Natural killer cell treated with Interleukin-12 subunit alpha and Interleukin-12 subunit beta and Interleukin-15 and Interleukin-18, amount 100 ng/mL, for 72 hours (primary cell): ENCODE data around the gene PDLIM5. TPM values are rescaled to one million over a fixed set of nuclear protein-coding genes. Genes with fewer than 3 reads are reported as not detected.
"Not testable (repeated sequence)": the region's sequence is repeated elsewhere in the genome, so short reads cannot be mapped to it uniquely, and the experiment has no call there.

ENCODE experiments used
- ATAC-seq, 2 donors: fragments of 150-1000 bp; cut with Tn5 transposase in 1 of 2; sonication (Bioruptor Pico), chemical (Tn5 transposase) in 1 of 2; 2 replicates each; pipeline ENCODE4 v1.10.0; 2021
- DNase-seq: peaks from one replicate; pipeline ENCODE4 v3.0.0; 2022; ENCODE audit warnings: low spot score
- H3K27ac Mint-ChIP-seq, 2 donors: 1 replicate in 1 of 2; 2 replicates in 1 of 2; pipeline ENCODE4 v1.8.0; 2022; ENCODE audit warnings: mixed read lengths in 2 of 2, mild to moderate bottlenecking in 1 of 2, moderate library complexity in 1 of 2
- H3K27me3 Mint-ChIP-seq, 2 donors: 1 replicate in 1 of 2; 2 replicates in 1 of 2; pipeline ENCODE4 v1.8.0; 2022; ENCODE audit warnings: mixed read lengths in 2 of 2
- H3K36me3 Mint-ChIP-seq: one replicate; pipeline ENCODE4 v1.8.0; 2022; ENCODE audit warnings: mixed read lengths
- H3K4me1 Mint-ChIP-seq, 2 donors: 1 replicate in 1 of 2; 2 replicates in 1 of 2; pipeline ENCODE4 v1.8.0; 2022; ENCODE audit warnings: low read depth in 2 of 2, mixed read lengths in 2 of 2, mild to moderate bottlenecking in 1 of 2
- H3K4me3 Mint-ChIP-seq: one replicate; pipeline ENCODE4 v1.8.0; 2022; ENCODE audit warnings: mixed read lengths
- H3K9me3 Mint-ChIP-seq: 2 replicates; pipeline ENCODE4 v1.8.0; 2022; ENCODE audit warnings: mixed read lengths
- total RNA-seq, 2 donors: library from RNA; stranded (reverse); gene quantifications; one replicate each; pipeline ENCODE4 v1.2.3, GENCODE V29; 2022

PDLIM5 gene
- total RNA-seq, 2 donors from 2014 or later = 26.2 to 30.2 TPM

DNA sequence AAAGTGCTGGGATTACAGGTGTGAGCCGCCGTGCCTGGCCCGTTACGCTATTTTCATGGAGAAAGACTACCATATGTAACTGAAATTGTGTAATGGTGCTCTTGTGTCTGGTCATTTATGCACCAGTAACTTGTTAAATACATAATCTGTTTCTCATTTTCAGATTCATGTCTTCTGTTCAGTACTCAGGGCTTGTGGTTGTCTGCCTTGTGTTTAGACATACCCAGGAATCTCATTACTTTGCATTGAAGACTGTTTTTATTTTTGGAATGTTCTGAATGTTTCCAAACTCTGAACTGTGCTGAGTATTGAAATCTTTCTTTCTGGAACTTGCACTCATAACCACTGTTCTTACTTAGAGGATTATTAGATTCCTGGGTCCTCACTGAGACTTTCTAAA is 52.8 kb downstream of the PDLIM5 start:
- Mint-ChIP-seq H3K9me3 (no peaks in the 10 kb centered on the region), H3K27me3 (no peaks in the 10 kb centered on the region), H3K4me1 (no peaks in the 10 kb centered on the region), H3K4me3 (no peak overlapping the region), H3K27ac (no peak overlapping the region), H3K36me3 (no peaks in the 10 kb centered on the region)
- ATAC-seq = no peak
- DNase-seq = no peak

DNA sequence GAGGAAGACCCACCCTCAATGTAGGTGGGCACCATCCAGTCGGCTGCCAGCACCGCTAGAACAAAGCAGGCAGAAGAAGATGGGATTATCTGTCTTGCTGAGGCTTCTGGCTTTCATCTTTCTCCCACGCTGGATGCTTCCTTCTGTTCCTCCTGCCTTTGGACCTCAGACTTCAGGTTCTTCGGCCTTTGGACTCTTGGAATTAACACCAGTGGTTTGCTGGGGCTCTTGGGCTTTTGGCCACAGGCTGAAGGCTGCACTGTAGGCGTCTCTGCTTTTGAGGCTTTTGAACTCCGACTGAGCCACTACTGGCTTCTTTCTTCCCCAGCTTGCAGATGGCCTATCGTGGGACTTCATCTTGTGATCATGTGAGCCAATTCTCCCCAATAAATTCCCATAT is 55.1 kb downstream of the PDLIM5 start:
- H3K36me3 Mint-ChIP-seq = no peaks in the 10 kb centered on the region
- no peak overlapping the region for H3K4me3 Mint-ChIP-seq
- no peaks in the 10 kb centered on the region for H3K27me3 Mint-ChIP-seq
- no peak for ATAC-seq
- H3K4me1 Mint-ChIP-seq = no peaks in the 10 kb centered on the region
- no peaks in the 10 kb centered on the region for H3K9me3 Mint-ChIP-seq
- no peak overlapping the region for H3K27ac Mint-ChIP-seq
- no peak for DNase-seq

DNA sequence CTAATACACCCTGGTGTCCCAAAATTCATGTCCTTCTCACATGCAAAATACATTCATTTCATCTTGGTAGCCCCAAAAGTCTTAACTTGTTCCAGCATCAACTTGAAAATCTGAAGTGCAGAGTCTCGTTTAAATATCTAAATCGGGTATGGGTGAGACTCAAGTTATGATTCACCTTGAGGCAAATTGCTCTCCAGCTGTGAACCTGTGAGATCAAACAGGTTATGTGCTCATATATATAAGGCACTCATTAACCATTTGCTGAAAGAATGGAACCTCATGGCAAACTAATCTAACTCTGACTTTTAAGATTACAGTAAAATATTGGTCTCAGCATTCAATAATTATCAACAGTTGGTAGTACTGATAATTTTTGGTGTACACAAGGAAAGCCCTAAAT is 55.5 kb downstream of the PDLIM5 start:
- H3K27me3 Mint-ChIP-seq = no peaks in the 10 kb centered on the region
- no peak for ATAC-seq
- H3K27ac Mint-ChIP-seq = no peak overlapping the region
- H3K4me3 Mint-ChIP-seq = no peak overlapping the region
- H3K9me3 Mint-ChIP-seq = no peaks in the 10 kb centered on the region
- DNase-seq = no peak
- no peaks in the 10 kb centered on the region for H3K4me1 Mint-ChIP-seq
- no peaks in the 10 kb centered on the region for H3K36me3 Mint-ChIP-seq

DNA sequence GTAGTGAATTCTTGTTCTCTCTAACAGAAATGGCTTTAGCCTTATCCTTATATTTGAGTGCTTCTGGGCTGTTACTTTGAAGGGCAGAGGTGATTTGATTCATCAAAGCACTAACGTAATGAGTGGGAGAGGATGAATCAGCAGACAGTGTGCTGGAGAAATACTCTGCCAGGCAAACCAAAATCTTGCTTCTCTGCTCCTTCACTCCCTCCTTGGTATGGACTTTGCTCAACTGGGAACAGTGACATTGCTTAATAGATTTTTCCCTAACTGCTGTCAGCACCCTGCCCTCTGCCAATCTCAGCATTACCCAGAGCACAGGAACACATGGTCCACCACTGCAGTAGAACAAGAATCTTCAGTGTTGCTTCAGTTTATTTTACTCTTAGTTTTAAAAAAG is 56.0 kb downstream of the PDLIM5 start:
- DNase-seq = no peak
- Mint-ChIP-seq H3K4me3 (no peak overlapping the region), H3K27ac (no peak overlapping the region), H3K9me3 (no peaks in the 10 kb centered on the region), H3K4me1 (peaks cover 0 to 2% of the 10 kb centered on the region in 2 donors), H3K27me3 (no peaks in the 10 kb centered on the region), H3K36me3 (no peaks in the 10 kb centered on the region)
- ATAC-seq = peak in 1 of 2 donors; percentile 56

DNA sequence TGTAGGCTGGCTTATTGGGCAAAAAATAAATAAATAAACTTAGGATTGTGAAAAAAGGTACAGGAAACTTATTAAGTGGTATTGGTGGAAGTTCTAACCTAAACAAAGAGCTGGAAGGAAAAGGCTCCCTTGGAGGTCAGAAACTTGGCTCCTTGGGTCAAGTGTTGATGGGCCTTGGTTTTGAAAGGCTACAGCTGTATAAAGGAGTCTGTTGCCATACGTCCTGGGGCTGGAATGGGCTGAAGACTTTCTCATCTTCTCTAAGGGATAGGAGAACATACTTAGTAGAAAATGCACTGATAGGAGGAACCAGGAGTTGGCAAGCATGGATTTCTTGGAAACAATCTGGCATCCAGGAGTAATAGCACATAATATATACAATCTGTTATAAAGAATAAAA is 56.6 kb downstream of the PDLIM5 start:
- Mint-ChIP-seq H3K4me1 (peaks cover 0 to 3% of the 10 kb centered on the region in 2 donors), H3K27ac (no peak overlapping the region), H3K36me3 (peaks cover 2% of the 10 kb centered on the region), H3K4me3 (no peak overlapping the region), H3K9me3 (no peaks in the 10 kb centered on the region), H3K27me3 (no peaks in the 10 kb centered on the region)
- DNase-seq (no peak), ATAC-seq (no peak)

DNA sequence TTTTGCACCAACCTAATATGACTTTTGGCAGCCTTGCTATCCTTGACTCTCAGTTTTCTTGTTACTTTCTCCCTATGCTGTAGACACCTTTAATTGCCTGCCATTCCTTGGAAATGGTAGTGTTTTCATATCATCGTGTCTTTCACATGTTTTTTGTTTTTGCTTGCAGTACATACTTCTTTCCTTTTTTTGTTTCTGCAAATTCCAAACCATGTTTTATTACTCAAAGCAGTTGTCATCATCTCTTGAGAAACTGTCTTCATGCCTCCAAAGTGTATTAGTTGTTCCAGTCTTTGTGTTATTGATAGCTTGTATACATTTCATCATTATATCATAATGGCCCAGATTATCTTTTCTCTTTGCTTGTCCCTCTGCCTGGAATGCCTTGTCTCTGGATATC is 57.1 kb downstream of the PDLIM5 start:
- no peak for DNase-seq
- H3K4me3 Mint-ChIP-seq = no peak overlapping the region
- ATAC-seq = no peak
- H3K9me3 Mint-ChIP-seq = no peaks in the 10 kb centered on the region
- H3K27me3 Mint-ChIP-seq = no peaks in the 10 kb centered on the region
- H3K36me3 Mint-ChIP-seq = peaks cover 5% of the 10 kb centered on the region
- H3K4me1 Mint-ChIP-seq = peaks cover 0 to 7% of the 10 kb centered on the region in 2 donors
- no peak overlapping the region for H3K27ac Mint-ChIP-seq

DNA sequence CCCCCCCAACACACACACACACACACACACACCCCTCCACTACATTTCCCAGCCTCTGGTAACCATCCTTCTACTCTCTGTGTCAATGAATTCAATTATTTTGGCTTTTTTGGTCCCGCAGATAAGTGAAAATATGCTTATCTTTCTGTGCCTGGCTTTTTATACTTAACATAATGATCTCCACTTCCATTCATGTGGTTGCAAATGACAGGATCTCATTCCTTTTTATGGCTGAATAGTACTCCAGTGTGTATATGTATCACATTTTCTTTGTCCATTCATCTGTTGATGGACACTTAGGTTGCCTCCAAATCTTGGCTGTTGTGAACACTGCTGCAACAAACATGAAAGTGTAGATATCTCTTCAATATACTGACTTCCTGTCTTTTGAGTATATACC is 59.8 kb downstream of the PDLIM5 start:
- no peak overlapping the region for H3K4me3 Mint-ChIP-seq
- DNase-seq (no peak), ATAC-seq (no peak)
- H3K27me3 Mint-ChIP-seq = no peaks in the 10 kb centered on the region
- H3K4me1 Mint-ChIP-seq = peaks cover 0 to 8% of the 10 kb centered on the region in 2 donors
- peaks cover 5% of the 10 kb centered on the region for H3K36me3 Mint-ChIP-seq
- H3K27ac Mint-ChIP-seq = no peak overlapping the region
- H3K9me3 Mint-ChIP-seq = no peaks in the 10 kb centered on the region

DNA sequence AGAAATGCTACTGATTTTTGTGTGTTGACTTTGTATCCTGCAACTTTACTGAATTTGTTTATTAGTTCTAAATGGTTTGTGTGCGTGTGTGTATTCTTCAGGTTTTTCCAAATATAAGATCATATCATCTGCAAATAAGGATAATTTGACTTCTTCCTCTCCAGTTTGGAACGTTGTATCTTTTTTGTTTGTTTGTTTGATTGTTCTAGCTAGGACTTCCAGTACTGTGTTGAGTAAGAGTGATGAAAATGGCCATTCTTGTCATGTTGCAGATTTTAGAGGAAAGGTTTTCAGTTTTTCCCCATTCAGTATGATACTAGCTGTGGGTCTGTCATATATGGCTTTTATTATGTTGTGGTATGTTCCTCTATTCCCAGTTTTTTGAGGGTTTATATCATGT is 61.8 kb downstream of the PDLIM5 start:
- H3K27ac Mint-ChIP-seq, DNase-seq, ATAC-seq, H3K4me1 Mint-ChIP-seq, H3K4me3 Mint-ChIP-seq, H3K36me3 Mint-ChIP-seq, H3K27me3 Mint-ChIP-seq, H3K9me3 Mint-ChIP-seq: not testable (repeated sequence)

DNA sequence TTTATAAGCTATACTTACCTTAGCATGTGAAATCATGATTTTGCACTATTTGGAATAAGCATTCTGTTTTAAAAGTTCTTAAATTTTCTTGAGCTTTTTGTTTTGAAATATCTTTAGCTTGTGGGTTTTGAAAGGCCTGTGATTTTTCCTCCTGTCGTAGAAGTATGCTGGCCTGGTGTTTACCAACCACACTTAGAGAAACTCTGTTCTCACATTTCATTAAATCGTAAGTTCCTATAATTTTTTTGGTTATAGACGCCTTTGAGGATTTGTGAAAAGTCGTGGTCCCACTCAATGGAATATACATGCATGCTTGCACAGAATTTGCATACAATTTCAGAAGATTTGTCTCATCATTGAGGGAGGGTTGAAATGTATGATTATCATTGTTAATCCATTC is 63.6 kb downstream of the PDLIM5 start:
- H3K9me3 Mint-ChIP-seq = no peaks in the 10 kb centered on the region
- peaks cover 17 to 22% of the 10 kb centered on the region in 2 donors for H3K4me1 Mint-ChIP-seq
- H3K27me3 Mint-ChIP-seq = no peaks in the 10 kb centered on the region
- DNase-seq (no peak), ATAC-seq (no peak)
- no peak overlapping the region for H3K4me3 Mint-ChIP-seq
- H3K27ac Mint-ChIP-seq = no peak overlapping the region
- peaks cover 5% of the 10 kb centered on the region for H3K36me3 Mint-ChIP-seq

DNA sequence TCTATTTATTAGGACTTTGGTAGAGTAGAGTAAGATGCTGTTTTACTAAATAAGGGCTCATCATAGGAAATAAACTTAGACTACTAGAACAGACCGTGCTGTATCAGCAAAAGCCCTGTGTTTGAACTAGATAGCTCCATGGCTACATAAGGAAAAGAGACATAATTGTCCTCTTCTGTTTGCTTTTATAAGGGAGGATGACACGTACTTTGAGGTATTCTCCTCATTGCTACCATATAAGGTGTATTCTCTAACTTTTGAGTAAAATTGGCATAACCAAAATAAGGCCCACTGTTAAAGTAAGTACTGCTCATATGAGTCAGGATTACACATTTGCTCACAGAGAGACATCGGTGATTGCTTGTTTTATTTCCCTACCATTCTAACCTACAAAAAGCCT is 64.3 kb downstream of the PDLIM5 start:
- ATAC-seq (no peak), DNase-seq (no peak)
- H3K9me3 Mint-ChIP-seq = no peaks in the 10 kb centered on the region
- no peak overlapping the region for H3K27ac Mint-ChIP-seq
- no peak overlapping the region for H3K4me3 Mint-ChIP-seq
- peaks cover 5% of the 10 kb centered on the region for H3K36me3 Mint-ChIP-seq
- peaks cover 18 to 23% of the 10 kb centered on the region in 2 donors for H3K4me1 Mint-ChIP-seq
- no peaks in the 10 kb centered on the region for H3K27me3 Mint-ChIP-seq

DNA sequence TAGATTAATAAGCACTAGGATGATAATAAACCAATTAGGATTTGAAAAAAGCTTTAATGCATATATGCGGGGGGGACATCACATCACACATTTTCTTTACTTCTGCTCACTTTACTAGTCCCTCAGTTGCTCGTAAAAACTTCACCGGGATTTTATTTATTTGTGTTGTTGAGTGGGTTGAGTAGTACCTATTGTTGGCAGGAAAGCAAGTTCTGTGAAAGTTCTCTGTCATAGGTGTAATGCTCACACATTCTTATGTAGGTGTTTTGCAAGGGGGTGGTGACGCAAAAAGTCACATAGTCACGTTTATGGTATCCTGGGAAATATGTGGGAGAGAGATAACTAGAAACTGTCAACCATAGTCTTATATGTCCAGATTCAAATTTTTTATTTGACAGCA is 65.3 kb downstream of the PDLIM5 start:
- Mint-ChIP-seq H3K27me3 (no peaks in the 10 kb centered on the region), H3K4me1 (peaks cover 18 to 26% of the 10 kb centered on the region in 2 donors), H3K4me3 (no peak overlapping the region), H3K27ac (no peak overlapping the region), H3K36me3 (peaks cover 5% of the 10 kb centered on the region), H3K9me3 (no peaks in the 10 kb centered on the region)
- no peak for ATAC-seq
- DNase-seq = no peak

DNA sequence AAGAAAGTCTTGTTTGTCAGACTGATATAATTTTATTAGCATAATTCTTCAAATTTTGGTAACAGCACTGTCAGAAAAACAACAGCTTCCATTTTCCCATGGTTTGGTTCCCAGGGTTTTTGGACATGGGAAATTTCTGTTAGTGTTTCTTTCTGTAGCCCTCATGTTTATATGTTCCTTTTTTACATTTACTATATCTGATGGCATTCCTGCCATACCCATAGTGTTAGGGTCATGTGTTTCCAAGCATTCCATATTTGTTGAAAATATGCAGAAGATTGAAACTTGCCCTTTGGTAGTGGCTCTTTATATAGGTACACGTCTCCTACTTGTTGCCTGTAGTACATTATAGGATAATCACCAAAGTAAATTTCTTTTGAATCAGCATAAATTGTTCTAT is 65.8 kb downstream of the PDLIM5 start:
- H3K27me3 Mint-ChIP-seq = no peaks in the 10 kb centered on the region
- no peak overlapping the region for H3K27ac Mint-ChIP-seq
- no peaks in the 10 kb centered on the region for H3K9me3 Mint-ChIP-seq
- no peak overlapping the region for H3K4me3 Mint-ChIP-seq
- ATAC-seq = no peak
- peaks cover 18 to 26% of the 10 kb centered on the region in 2 donors for H3K4me1 Mint-ChIP-seq
- no peak for DNase-seq
- H3K36me3 Mint-ChIP-seq = peaks cover 5% of the 10 kb centered on the region

DNA sequence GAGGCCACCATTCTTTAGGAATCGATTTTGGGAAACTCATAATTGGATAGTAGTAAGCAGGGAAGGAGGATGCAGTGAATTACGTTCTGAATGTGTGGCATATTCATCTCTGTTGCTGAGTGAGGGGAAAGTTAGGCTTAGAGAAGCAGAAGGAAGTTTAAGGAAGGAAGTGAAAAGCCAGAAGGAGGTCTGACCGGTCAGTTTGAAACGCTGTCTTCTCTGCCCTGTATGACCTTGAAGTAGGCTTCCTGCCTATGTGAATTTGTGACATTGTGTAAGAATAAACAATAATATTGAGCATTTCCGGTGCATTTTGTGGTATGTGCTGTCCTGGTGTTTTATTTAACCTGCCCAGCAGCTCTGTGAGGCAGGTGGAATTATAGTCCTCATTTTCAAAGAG is 67.3 kb downstream of the PDLIM5 start:
- H3K9me3 Mint-ChIP-seq = no peaks in the 10 kb centered on the region
- H3K36me3 Mint-ChIP-seq = no peaks in the 10 kb centered on the region
- no peak for ATAC-seq
- no peak for DNase-seq
- no peak overlapping the region for H3K27ac Mint-ChIP-seq
- H3K4me1 Mint-ChIP-seq = peaks cover 18 to 19% of the 10 kb centered on the region in 2 donors
- H3K4me3 Mint-ChIP-seq = no peak overlapping the region
- H3K27me3 Mint-ChIP-seq = no peaks in the 10 kb centered on the region

DNA sequence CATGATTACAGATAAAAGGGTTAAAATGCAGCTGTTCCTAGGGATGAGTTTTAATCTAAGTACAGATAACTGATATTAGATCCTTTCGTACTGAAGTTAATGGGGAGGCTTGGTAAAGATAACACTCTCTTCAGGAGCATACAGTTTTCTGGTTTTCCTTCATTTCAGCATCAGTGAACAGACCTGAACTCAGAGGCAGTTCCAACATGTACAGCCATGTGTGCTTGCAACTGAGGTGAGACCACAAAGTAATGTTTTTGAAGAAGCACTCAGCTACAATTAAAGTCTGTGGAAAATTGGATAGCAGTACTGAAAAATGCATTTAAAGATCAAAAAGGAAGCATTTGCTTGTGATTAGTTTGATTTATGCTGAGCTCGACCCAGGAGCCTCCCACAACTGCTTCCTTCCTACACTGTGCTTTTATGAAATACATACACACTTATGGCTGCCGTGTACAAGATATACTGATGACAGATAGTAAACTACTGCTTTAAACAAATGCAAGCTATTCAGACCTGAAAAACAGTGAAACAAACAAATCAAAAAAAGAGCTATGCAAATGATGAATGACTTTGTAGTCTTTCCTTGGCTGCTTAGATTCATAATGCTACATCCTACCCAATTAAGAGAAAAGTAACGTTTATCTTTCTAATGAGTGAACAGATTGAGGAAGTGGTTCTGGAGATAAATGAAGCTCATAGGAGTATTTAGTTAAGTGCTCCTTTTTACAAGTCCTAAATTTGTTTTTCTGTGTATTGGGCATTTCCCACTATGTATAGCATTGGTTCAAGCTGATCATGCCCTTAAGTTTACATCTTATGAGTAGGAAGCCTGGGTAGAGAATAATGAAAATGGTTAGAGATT is 68.4 kb downstream of the PDLIM5 start:
- no peak overlapping the region for H3K27ac Mint-ChIP-seq
- no peak for ATAC-seq

More for the DNA sequence above, 68.4 kb downstream of the PDLIM5 start:
- H3K9me3 Mint-ChIP-seq = no peaks in the 10 kb centered on the region
- no peaks in the 10 kb centered on the region for H3K27me3 Mint-ChIP-seq
- peaks cover 18 to 19% of the 10 kb centered on the region in 2 donors for H3K4me1 Mint-ChIP-seq
- no peak overlapping the region for H3K4me3 Mint-ChIP-seq
- DNase-seq = no peak
- H3K36me3 Mint-ChIP-seq = no peaks in the 10 kb centered on the region
